Gastroesophageal sphincter (tissue), 3 donors: Measurements from ENCODE around the gene AGTR1.

Experiments
- EP300 ChIP-seq: sonication (generic); formaldehyde crosslinking; IDR thresholded peaks from one replicate; pipeline ENCODE4 v1.6.1; 2017; ENCODE audit warnings: antibody characterized with exemption, mild to moderate bottlenecking
- POLR2A ChIP-seq, 2 donors: fragments of 450-650 bp; IDR thresholded peaks; one replicate each; pipeline ENCODE4 v1.6.1; 2017; ENCODE audit warnings: antibody characterized with exemption in 2 of 2, mild to moderate bottlenecking in 2 of 2, moderate library complexity in 1 of 2
- POLR2AphosphoS5 ChIP-seq: sonication (generic); formaldehyde crosslinking; IDR thresholded peaks from one replicate; pipeline ENCODE4 v1.6.1; 2017; ENCODE audit warnings: antibody characterized with exemption
- TF ChIP-seq, protein P1 (sequence below), 4 experiments: fragments of 200-600 bp in 2 of 4; fragments of 450-650 bp in 2 of 4; sonication (generic) in 1 of 4; IDR thresholded peaks; one replicate each; pipeline ENCODE4 v1.5.1; 2017 to 2019; ENCODE audit warnings: antibody characterized with exemption in 4 of 4, mild to moderate bottlenecking in 2 of 4, moderate library complexity in 2 of 4

DNA sequence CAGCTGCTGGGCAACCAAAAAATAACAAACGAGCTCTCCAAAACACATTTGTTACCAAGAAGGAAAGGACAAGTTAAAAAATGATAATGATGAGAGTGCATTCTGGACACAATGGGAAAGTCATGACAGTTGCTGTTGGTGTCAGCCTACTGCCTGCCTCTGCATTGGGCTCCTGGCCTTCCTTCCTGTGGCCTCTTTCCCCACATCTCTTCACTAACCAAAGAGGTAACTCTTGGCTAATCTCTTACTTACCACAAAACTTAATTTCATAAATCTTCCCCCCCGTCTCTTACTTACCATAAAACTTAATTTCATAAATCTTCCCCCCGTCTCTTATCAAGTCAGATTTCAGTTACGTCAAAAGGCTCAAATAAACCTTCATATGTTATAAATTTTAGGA is 58.6 kb downstream of the AGTR1 start:
- TF ChIP-seq POLR2A (IDR thresholded peaks at IDR 0.05) (no peak), POLR2AphosphoS5 (no peak), EP300 (no peak)
- TF ChIP-seq, protein P1, sequence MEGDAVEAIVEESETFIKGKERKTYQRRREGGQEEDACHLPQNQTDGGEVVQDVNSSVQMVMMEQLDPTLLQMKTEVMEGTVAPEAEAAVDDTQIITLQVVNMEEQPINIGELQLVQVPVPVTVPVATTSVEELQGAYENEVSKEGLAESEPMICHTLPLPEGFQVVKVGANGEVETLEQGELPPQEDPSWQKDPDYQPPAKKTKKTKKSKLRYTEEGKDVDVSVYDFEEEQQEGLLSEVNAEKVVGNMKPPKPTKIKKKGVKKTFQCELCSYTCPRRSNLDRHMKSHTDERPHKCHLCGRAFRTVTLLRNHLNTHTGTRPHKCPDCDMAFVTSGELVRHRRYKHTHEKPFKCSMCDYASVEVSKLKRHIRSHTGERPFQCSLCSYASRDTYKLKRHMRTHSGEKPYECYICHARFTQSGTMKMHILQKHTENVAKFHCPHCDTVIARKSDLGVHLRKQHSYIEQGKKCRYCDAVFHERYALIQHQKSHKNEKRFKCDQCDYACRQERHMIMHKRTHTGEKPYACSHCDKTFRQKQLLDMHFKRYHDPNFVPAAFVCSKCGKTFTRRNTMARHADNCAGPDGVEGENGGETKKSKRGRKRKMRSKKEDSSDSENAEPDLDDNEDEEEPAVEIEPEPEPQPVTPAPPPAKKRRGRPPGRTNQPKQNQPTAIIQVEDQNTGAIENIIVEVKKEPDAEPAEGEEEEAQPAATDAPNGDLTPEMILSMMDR (IDR thresholded peaks at IDR 0.05) = no peak
